Measurements from ENCODE around the gene MTCL1. TPM values are rescaled to one million over a fixed set of nuclear protein-coding genes. Genes with fewer than 3 reads are reported as not detected.
A peak's percentile ranks its signal among the peaks of the same experiment; 100 is the strongest.

The MTCL1 gene
- total RNA-seq, 1 donor from 2014 or later = 48.7 TPM

GRCh38 chr18:8722946-8723820, 17.8 kb downstream of the MTCL1 start:
- DNase-seq (ENCODE audit: extremely low spot score, unreplicated experiment) = no peak
- H3K27me3 Mint-ChIP-seq = no peaks in the 10 kb centered on the region
- H3K36me3 Mint-ChIP-seq = peaks cover 49% of the 10 kb centered on the region
- H3K4me3 Mint-ChIP-seq = no peak overlapping the region
- no peak overlapping the region for H3K27ac Mint-ChIP-seq
- TF ChIP-seq CTCF (conservative IDR thresholded peaks at IDR 0.05) = no peak
- H3K9me3 Mint-ChIP-seq = no peaks in the 10 kb centered on the region
- peaks cover 14% of the 10 kb centered on the region for H3K4me1 Mint-ChIP-seq (ENCODE audit: unreplicated experiment)

- DNase-seq (ENCODE audit: extremely low spot score, unreplicated experiment) = no peak
- no peak overlapping the region for H3K27ac Mint-ChIP-seq
- no peaks in the 10 kb centered on the region for H3K27me3 Mint-ChIP-seq
- H3K4me3 Mint-ChIP-seq = no peak overlapping the region
- peaks cover 11% of the 10 kb centered on the region for H3K4me1 Mint-ChIP-seq (ENCODE audit: unreplicated experiment)
- TF ChIP-seq CTCF (conservative IDR thresholded peaks at IDR 0.05) = no peak
- H3K36me3 Mint-ChIP-seq = peaks cover 48% of the 10 kb centered on the region
- H3K9me3 Mint-ChIP-seq = no peaks in the 10 kb centered on the region
These were observed 19.1 kb downstream of the MTCL1 start for GRCh38 chr18:8724452-8724851.

GRCh38 chr18:8726281-8726680, 20.9 kb downstream of the MTCL1 start:
- H3K4me1 Mint-ChIP-seq (ENCODE audit: unreplicated experiment) = peaks cover 18% of the 10 kb centered on the region
- no peak overlapping the region for H3K4me3 Mint-ChIP-seq
- DNase-seq (ENCODE audit: extremely low spot score, unreplicated experiment) = no peak
- no peak overlapping the region for H3K27ac Mint-ChIP-seq
- no peaks in the 10 kb centered on the region for H3K27me3 Mint-ChIP-seq
- no peaks in the 10 kb centered on the region for H3K9me3 Mint-ChIP-seq
- TF ChIP-seq CTCF (conservative IDR thresholded peaks at IDR 0.05) = no peak
- peaks cover 43% of the 10 kb centered on the region for H3K36me3 Mint-ChIP-seq

GRCh38 chr18:8726963-8727705, 21.8 kb downstream of the MTCL1 start:
- peaks cover 14% of the 10 kb centered on the region for H3K4me1 Mint-ChIP-seq (ENCODE audit: unreplicated experiment)
- no peak for DNase-seq (ENCODE audit: extremely low spot score, unreplicated experiment)
- H3K27ac Mint-ChIP-seq = no peak overlapping the region
- H3K27me3 Mint-ChIP-seq = no peaks in the 10 kb centered on the region
- TF ChIP-seq CTCF (conservative IDR thresholded peaks at IDR 0.05) = no peak
- H3K4me3 Mint-ChIP-seq = no peak overlapping the region
- no peaks in the 10 kb centered on the region for H3K9me3 Mint-ChIP-seq
- H3K36me3 Mint-ChIP-seq = peaks cover 37% of the 10 kb centered on the region

- H3K9me3 Mint-ChIP-seq = no peaks in the 10 kb centered on the region
- peak overlapping the region; percentile 70 for H3K27ac Mint-ChIP-seq
- peaks cover 33% of the 10 kb centered on the region for H3K36me3 Mint-ChIP-seq
- DNase-seq (ENCODE audit: extremely low spot score, unreplicated experiment) = no peak
- no peak overlapping the region for H3K4me3 Mint-ChIP-seq
- peaks cover 27% of the 10 kb centered on the region for H3K4me1 Mint-ChIP-seq (ENCODE audit: unreplicated experiment)
- H3K27me3 Mint-ChIP-seq = no peaks in the 10 kb centered on the region
- no peak for TF ChIP-seq CTCF (conservative IDR thresholded peaks at IDR 0.05)
These were observed 24.9 kb downstream of the MTCL1 start for GRCh38 chr18:8730080-8730827.
